Fibroblast of lung (primary cell): ENCODE results near the gene MED10. TPM values are rescaled to one million over a fixed set of nuclear protein-coding genes. Genes with fewer than 3 reads are reported as not detected.

Experiments used
- DNase-seq, 2 donors: peaks; one replicate each; pipeline versions ENCODE4 v3.0.0 to v3.0.0-alpha.2; 2010; ENCODE audit warnings: low read depth in 2 of 2
- H2AFZ ChIP-seq: 2 replicates; pipeline ENCODE4 v1.5.1; 2012; ENCODE audit warnings: low read length, control low read depth, inconsistent platforms
- H3K27ac ChIP-seq: 2 replicates; pipeline ENCODE4 v1.5.1; 2011; ENCODE audit warnings: low read length, control low read depth; ENCODE audit not compliant: insufficient read depth
- H3K27me3 ChIP-seq: 2 replicates; pipeline ENCODE4 v1.5.1; 2011; ENCODE audit warnings: mild to moderate bottlenecking, low read length; ENCODE audit not compliant: control insufficient read depth, insufficient read depth
- H3K36me3 ChIP-seq: 2 replicates; pipeline ENCODE4 v1.5.1; 2011; ENCODE audit warnings: low read length; ENCODE audit not compliant: control insufficient read depth, insufficient read depth
- H3K4me1 ChIP-seq: 2 replicates; pipeline ENCODE4 v1.5.1; 2011; ENCODE audit warnings: low read length; ENCODE audit not compliant: control insufficient read depth, insufficient read depth; ENCODE audit errors: extremely low read depth
- H3K4me2 ChIP-seq: 2 replicates; pipeline ENCODE4 v1.5.1; 2011; ENCODE audit warnings: low read length, control low read depth; ENCODE audit not compliant: insufficient read depth; ENCODE audit errors: extremely low read depth
- H3K4me3 ChIP-seq, 4 experiments: fragments of 200-600 bp in 1 of 4; sonication (generic) in 1 of 4; replicated peaks in 1 of 4; 2 replicates each; pipeline ENCODE4 v1.5.1; 2011 to 2016; ENCODE audit warnings: low read length in 4 of 4, low read depth in 3 of 4, mild to moderate bottlenecking in 3 of 4, control low read depth in 2 of 4, inconsistent platforms in 1 of 4, mixed read lengths in 1 of 4; ENCODE audit not compliant: insufficient read depth in 1 of 4; ENCODE audit errors: control extremely low read depth in 1 of 4
- H3K79me2 ChIP-seq: 2 replicates; pipeline ENCODE4 v1.5.1; 2012; ENCODE audit warnings: mild to moderate bottlenecking, low read length, inconsistent platforms; ENCODE audit not compliant: control insufficient read depth, insufficient read depth
- H3K9ac ChIP-seq: 2 replicates; pipeline ENCODE4 v1.5.1; 2011; ENCODE audit warnings: mild to moderate bottlenecking, low read length, control low read depth; ENCODE audit not compliant: insufficient read depth
- H3K9me3 ChIP-seq: 2 replicates; pipeline ENCODE4 v1.5.1; 2012; ENCODE audit warnings: low read depth, low read length; ENCODE audit not compliant: control insufficient read depth, insufficient read depth
- H4K20me1 ChIP-seq: 2 replicates; pipeline ENCODE4 v1.5.1; 2011; ENCODE audit warnings: low read length; ENCODE audit not compliant: control insufficient read depth, insufficient read depth; ENCODE audit errors: extremely low read depth
- CTCF ChIP-seq, 2 donors: IDR thresholded peaks in 1 of 2; conservative IDR thresholded peaks in 1 of 2; 1 replicate in 1 of 2; 2 replicates in 1 of 2; pipeline ENCODE4 v1.5.1; 2011 to 2012; ENCODE audit warnings: low read length in 2 of 2, control low read depth in 1 of 2, inconsistent platforms in 1 of 2, low read depth in 1 of 2, mild to moderate bottlenecking in 1 of 2
- EZH2 ChIP-seq: IDR thresholded peaks from 2 replicates; pipeline ENCODE4 v1.5.1; 2012; ENCODE audit warnings: low read length, control low read depth, mild to moderate bottlenecking; ENCODE audit errors: missing control alignments
- polyA plus RNA-seq, 2 donors: library from polyadenylated mRNA; depleted of rRNA in 1 of 2; stranded (reverse) in 1 of 2; unstranded in 1 of 2; fragments of >200 nt; gene quantifications; 2 replicates each; pipeline ENCODE4 v1.2.1, GENCODE V29; 2011 to 2012; ENCODE audit warnings: missing spikeins in 1 of 2
- total RNA-seq: library from RNA; depleted of rRNA; stranded (reverse); fragments of >200 nt; gene quantifications from 2 replicates; pipeline ENCODE4 v1.2.1, GENCODE V29; 2014

MED10 gene
- total and polyA plus RNA-seq, 2 donors (not counting 1 experiment from before 2014, with no cell fraction given): 13.5 to 52.9 TPM

- TF ChIP-seq CTCF (conservative IDR thresholded peaks at IDR 0.05 in 1 of 2, IDR thresholded peaks at IDR 0.05 in 1 of 2; ENCODE audit: low read depth in 1 of 2, low read length in 2 of 2) (no peak), EZH2 (no peak)
- no peaks in the 10 kb centered on the region for H3K4me1 ChIP-seq
- H3K27me3 ChIP-seq: no peaks in the 10 kb centered on the region
- no peaks in the 10 kb centered on the region for H3K79me2 ChIP-seq
- DNase-seq: no peak
- H3K9me3 ChIP-seq: no peaks in the 10 kb centered on the region
- H3K4me2 ChIP-seq: no peak overlapping the region
- no peaks in the 10 kb centered on the region for H4K20me1 ChIP-seq
- no peak overlapping the region for H3K27ac ChIP-seq
- H3K36me3 ChIP-seq: no peaks in the 10 kb centered on the region
- H3K9ac ChIP-seq: no peak overlapping the region
- no peak overlapping the region for H2AFZ ChIP-seq
- no peak overlapping the region for H3K4me3 ChIP-seq
Measured at GRCh38 chr5:6386271-6386670, 7.9 kb upstream of the MED10 start.

GRCh38 chr5:6384856-6385255 is 6.5 kb upstream of the MED10 start:
- H3K27ac ChIP-seq: no peak overlapping the region
- TF ChIP-seq EZH2: no peak
- no peak for TF ChIP-seq CTCF (conservative IDR thresholded peaks at IDR 0.05 in 1 of 2, IDR thresholded peaks at IDR 0.05 in 1 of 2; ENCODE audit: low read depth in 1 of 2, low read length in 2 of 2)
- H3K4me3 ChIP-seq: no peak overlapping the region
- H4K20me1 ChIP-seq: no peaks in the 10 kb centered on the region
- no peaks in the 10 kb centered on the region for H3K79me2 ChIP-seq
- no peaks in the 10 kb centered on the region for H3K4me1 ChIP-seq
- no peak overlapping the region for H3K4me2 ChIP-seq
- no peaks in the 10 kb centered on the region for H3K27me3 ChIP-seq
- H2AFZ ChIP-seq: no peak overlapping the region
- no peaks in the 10 kb centered on the region for H3K36me3 ChIP-seq
- H3K9ac ChIP-seq: no peak overlapping the region
- H3K9me3 ChIP-seq: no peaks in the 10 kb centered on the region
- DNase-seq: no peak

DNA sequence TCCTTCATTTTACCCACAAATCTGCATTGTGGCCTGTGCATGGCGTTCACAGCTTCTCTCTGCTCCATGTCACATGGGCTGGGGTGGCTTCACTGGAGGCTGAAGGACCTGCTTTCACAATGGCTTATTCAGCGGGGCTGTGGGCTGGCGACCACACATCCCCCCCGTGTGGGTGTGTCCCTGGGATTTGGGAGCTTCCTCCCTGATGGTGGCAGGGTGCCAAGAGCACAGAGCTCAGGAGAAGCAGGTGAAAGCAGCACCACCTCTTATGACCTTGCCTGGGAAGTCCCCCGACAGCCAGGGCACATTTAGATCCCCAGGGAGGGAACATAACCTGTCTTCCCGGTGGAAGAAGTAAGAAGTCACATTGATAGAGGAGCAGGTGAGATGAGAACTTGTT is 5.0 kb upstream of the MED10 start:
- H3K36me3 ChIP-seq: no peaks in the 10 kb centered on the region
- H3K4me1 ChIP-seq: no peaks in the 10 kb centered on the region
- no peaks in the 10 kb centered on the region for H3K9me3 ChIP-seq
- TF ChIP-seq EZH2 (no peak), CTCF (conservative IDR thresholded peaks at IDR 0.05 in 1 of 2, IDR thresholded peaks at IDR 0.05 in 1 of 2; ENCODE audit: low read depth in 1 of 2, low read length in 2 of 2) (no peak)
- no peak overlapping the region for H3K4me2 ChIP-seq
- H3K27ac ChIP-seq: no peak overlapping the region
- no peak overlapping the region for H2AFZ ChIP-seq
- H4K20me1 ChIP-seq: no peaks in the 10 kb centered on the region
- no peak overlapping the region for H3K9ac ChIP-seq
- H3K27me3 ChIP-seq: no peaks in the 10 kb centered on the region
- no peak for DNase-seq
- no peaks in the 10 kb centered on the region for H3K79me2 ChIP-seq
- H3K4me3 ChIP-seq: no peak overlapping the region
